ENCODE measurements around the gene AQP2. TPM values are rescaled to one million over a fixed set of nuclear protein-coding genes. Genes with fewer than 3 reads are reported as not detected.

AQP2 gene
- total RNA-seq, 2 donors from 2014 or later = 0.09 to 0.24 TPM

DNA sequence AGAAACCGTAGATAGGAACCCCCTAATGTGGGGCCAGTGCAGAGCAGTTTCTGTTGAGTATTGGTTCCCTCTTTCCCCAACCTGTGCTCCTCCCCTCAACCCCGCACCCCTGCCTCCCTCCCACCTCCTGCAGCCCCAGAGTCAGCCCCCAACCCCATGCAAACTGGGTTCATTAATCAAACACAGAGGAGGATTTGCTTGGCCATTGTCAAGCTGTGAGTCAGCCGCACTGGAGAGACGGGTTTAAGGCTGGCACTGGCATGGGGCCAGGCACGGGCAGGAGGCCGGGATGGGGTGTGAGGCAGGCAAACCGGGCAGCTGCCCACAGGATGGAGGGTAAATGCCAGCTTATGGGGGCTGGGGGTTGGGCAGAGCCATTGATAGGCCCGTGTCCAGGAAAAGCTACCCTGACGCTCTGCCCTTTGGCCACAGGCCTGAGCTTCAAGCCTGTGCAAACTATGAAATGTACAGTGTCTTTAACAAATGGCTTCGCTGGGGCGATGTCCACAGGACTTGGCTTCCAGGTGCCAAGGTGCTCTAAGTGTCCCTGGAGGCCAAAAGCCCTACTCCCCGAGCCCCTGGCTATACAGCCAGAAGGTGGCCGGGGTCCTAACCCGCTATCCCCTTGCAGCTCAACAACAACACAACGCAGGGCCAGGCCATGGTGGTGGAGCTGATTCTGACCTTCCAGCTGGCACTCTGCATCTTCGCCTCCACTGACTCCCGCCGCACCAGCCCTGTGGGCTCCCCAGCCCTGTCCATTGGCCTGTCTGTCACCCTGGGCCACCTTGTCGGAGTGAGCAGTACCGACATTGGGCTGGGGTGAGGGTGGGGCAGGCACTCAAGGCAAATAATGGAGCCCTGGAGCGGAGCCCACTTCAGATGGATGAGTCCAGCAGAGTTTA lies 12.6 kb downstream of the AQP2 start:
- intact Hi-C loops (cut with DNase I) = no loop called here

DNA sequence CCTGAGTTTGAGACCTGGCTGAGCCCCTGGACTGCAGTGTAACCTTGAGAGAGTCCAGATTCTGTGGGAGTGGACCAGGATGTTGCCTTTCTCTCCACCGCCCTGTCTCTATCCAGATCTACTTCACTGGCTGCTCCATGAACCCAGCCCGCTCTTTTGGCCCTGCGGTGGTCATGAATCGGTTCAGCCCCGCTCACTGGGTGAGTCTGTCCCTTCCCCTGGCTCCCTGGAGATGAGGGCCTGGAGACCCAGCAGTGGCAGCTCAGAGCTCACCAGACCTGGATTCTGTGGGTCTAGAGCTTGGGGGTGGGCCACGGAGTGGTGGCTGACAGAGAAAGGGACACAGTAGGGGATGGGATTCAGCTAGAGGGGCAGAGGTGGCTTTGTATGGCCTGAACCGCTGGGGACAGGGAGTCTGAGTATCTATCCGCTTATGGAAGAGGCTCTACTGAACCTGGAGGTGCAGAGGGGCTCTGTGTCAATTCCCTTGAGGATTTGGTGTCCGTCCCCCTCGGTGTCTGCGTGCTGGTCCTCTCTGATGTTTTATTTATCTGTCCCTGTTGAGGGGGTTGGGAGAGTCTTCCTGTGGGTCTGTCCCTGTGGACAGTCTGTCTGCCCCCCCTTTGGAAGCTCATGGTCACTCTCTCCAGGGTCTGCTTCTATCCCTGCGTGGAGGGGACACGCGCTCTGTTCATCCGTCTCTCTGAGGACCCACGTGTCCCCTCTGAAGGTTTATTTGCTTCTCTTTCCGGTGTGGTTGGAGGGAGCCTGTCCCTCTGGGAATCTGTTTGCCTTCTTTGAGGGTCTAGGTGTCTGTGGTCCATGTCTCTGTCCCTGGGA lies 13.7 kb downstream of the AQP2 start:
- intact Hi-C loops (cut with DNase I) = loop anchor here in 1 of 2 donors (2.0 kb wide), 1 partner anchor 97 kb away; no protein-coding TSS in a partner anchor
- no peak for DNase-seq

More for the DNA sequence above, 12.6 kb downstream of the AQP2 start:
- ATAC-seq (peak; percentile 39 to 73), DNase-seq (peak; percentile 77)

DNA sequence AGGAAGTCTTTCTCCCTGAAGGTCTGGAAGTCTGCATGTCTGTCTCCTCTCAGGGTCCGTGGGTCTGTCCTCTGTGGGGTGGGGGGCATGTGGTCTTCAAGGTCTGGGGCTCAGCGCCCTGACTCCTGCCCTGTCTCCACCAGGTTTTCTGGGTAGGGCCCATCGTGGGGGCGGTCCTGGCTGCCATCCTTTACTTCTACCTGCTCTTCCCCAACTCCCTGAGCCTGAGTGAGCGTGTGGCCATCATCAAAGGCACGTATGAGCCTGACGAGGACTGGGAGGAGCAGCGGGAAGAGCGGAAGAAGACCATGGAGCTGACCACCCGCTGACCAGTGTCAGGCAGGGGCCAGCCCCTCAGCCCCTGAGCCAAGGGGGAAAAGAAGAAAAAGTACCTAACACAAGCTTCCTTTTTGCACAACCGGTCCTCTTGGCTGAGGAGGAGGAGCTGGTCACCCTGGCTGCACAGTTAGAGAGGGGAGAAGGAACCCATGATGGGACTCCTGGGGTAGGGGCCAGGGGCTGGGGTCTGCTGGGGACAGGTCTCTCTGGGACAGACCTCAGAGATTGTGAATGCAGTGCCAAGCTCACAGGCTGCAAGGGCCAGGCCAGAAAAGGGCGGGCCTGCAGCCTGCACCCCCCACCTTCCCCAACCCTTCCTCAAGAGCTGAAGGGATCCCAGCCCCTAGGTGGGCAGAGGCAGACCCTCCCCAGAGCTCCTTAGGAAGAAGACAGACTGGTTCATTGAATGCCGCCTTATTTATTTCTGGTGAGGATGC lies 14.5 kb downstream of the AQP2 start:
- no peak for ATAC-seq
- intact Hi-C loops (cut with DNase I) = loop anchor here (2.0 to 5.0 kb wide), 2 partner anchors 92 to 98 kb away; partner anchors contain the start of gene ASIC1 (in 1 of the 2)
- DNase-seq = no peak

More for the DNA sequence above, 13.7 kb downstream of the AQP2 start:
- ATAC-seq = no peak

- ATAC-seq = no peak
- intact Hi-C loops (cut with DNase I) = loop anchor here (2.0 to 5.0 kb wide), 3 partner anchors 91 to 99 kb away; partner anchors contain the start of gene ASIC1 (in 2 of the 2)
- no peak for DNase-seq
Measured at GRCh38 chr12:49965836-49966235, 15.3 kb downstream of the AQP2 start.

DNA sequence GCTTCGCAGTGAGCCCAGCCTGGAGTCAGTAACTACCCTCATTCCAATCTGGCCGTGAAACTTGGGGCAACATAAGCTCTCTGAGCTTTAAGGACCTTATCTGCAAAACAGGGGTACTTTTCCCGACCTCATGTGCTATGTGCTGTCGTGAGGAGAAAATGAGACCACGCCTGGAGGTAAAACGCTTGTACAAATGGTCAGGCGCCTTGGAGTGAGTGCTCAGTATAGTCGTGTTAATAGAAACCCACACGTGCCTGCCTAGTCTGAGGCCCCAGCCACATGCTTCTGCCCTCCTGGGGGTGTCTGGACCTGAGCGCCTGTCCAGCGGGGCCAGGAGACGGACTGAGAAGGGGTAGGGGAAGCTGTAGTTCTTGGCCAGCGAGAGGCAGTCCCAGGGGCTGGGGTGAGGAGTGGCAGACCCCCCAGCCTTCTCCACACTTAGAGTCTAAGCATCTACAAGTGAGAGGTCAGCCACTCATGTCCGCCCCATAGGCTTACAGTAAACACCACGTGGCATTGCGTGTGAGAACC lies 16.0 kb downstream of the AQP2 start:
- no peak for ATAC-seq
- intact Hi-C loops (cut with DNase I) = loop anchor here (2.0 to 5.0 kb wide), 2 partner anchors 90 to 91 kb away; partner anchors contain the start of gene ASIC1 (in 2 of the 2)
- no peak for DNase-seq

- intact Hi-C loops (cut with DNase I) = loop anchor here (2.0 to 5.0 kb wide), 2 partner anchors 90 kb away; partner anchors contain the start of gene ASIC1 (in 2 of the 2)
- DNase-seq (peak; percentile 93), ATAC-seq (peak; percentile 78 to 85)
Measured at GRCh38 chr12:49967042-49967776, 16.7 kb downstream of the AQP2 start.

- DNase-seq = no peak
- no peak for ATAC-seq
Measured at GRCh38 chr12:49967777-49968250, 17.3 kb downstream of the AQP2 start.

GRCh38 chr12:49968471-49968870 lies 17.9 kb downstream of the AQP2 start:
- no peak for ATAC-seq

More at GRCh38 chr12:49967777-49968250, 17.3 kb downstream of the AQP2 start:
- intact Hi-C loops (cut with DNase I) = loop anchor here (2.0 to 5.0 kb wide), 2 partner anchors 89 kb away; partner anchors contain the start of gene ASIC1 (in 2 of the 2)

DNA sequence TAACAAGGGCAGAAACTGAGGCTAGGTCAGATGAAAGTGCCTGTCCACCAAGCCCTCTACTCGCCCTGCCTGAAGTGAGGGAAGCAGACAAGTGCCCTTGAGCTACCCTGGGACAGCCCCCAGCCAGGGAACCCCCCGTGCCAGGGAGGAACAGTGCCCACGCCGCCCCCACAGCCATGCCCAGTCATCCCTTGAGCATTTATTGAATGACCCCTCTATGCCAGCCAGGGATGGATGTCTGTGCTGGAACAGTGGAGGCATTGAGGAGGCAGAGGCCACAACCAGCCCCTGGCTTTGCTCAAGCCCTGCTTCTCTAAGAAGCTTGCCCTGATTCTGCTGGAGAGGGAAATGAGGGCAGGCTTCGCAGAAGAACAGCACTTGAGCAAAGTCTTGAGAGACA lies 18.5 kb downstream of the AQP2 start:
- no peak for DNase-seq
- ATAC-seq = no peak
- intact Hi-C loops (cut with DNase I) = loop anchor here in 1 of 2 donors (5.0 kb wide), 1 partner anchor 88 kb away; the partner anchor contains the start of gene ASIC1

More at GRCh38 chr12:49968471-49968870, 17.9 kb downstream of the AQP2 start:
- no peak for DNase-seq
- intact Hi-C loops (cut with DNase I) = loop anchor here in 1 of 2 donors (5.0 kb wide), 1 partner anchor 89 kb away; the partner anchor contains the start of gene ASIC1

GRCh38 chr12:49969651-49970429 lies 19.3 kb downstream of the AQP2 start:
- intact Hi-C loops (cut with DNase I) = loop anchor here (5.0 to 10.0 kb wide), 2 partner anchors 87 to 215 kb away; partner anchors contain the start of gene ASIC1 (in 1 of the 2)
- ATAC-seq (no peak), DNase-seq (no peak)

DNA sequence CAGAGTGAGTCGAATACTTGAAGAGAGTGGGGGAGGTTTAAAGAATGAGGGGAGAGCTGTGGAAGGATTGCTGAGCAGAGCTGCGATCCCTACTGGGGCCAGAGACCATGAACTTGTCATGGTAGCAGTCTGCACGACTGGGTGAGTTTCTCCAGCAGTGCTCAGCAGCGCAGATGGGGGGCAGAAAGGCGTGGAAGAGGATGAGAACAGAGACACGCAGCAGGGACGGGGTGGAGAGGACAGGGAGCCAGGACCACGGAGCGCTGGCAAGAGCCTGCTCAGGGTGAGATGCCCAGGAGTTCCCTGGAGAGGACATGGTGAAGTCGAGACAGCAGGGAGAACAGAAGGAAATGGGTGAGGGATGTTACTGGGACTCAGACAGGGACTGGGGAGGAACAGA lies 20.1 kb downstream of the AQP2 start:
- ATAC-seq (no peak), DNase-seq (no peak)
- intact Hi-C loops (cut with DNase I) = loop anchor here in 1 of 2 donors (10.0 kb wide), 1 partner anchor 214 kb away; no protein-coding TSS in a partner anchor

- intact Hi-C loops (cut with DNase I) = loop anchor here in 1 of 2 donors (10.0 kb wide), 1 partner anchor 214 kb away; no protein-coding TSS in a partner anchor
- DNase-seq = no peak
- ATAC-seq = no peak
Measured at GRCh38 chr12:49971141-49971540, 20.6 kb downstream of the AQP2 start.

DNA sequence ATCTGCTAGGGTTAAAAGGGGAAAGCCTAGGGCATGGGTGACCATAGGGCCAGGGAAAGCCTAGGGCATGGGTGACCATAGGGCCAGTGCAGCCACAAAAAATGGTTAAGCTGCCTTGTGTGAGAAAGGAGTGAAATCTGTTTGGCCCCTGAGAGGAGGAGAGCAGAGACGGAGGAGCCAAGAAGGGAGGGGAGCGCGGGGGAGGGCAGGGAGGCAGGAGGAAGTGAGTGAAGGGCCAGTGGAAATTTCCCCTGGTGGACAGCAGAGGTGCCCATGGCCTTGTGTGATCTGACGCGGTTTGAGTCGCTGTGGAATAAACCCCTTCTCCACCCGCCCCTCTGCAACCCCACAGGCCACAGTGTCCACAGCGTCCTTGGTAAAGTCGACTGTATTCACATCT lies 21.6 kb downstream of the AQP2 start:
- intact Hi-C loops (cut with DNase I) = loop anchor here in 1 of 2 donors (10.0 kb wide), 1 partner anchor 213 kb away; no protein-coding TSS in a partner anchor
- DNase-seq = no peak
- no peak for ATAC-seq

DNA sequence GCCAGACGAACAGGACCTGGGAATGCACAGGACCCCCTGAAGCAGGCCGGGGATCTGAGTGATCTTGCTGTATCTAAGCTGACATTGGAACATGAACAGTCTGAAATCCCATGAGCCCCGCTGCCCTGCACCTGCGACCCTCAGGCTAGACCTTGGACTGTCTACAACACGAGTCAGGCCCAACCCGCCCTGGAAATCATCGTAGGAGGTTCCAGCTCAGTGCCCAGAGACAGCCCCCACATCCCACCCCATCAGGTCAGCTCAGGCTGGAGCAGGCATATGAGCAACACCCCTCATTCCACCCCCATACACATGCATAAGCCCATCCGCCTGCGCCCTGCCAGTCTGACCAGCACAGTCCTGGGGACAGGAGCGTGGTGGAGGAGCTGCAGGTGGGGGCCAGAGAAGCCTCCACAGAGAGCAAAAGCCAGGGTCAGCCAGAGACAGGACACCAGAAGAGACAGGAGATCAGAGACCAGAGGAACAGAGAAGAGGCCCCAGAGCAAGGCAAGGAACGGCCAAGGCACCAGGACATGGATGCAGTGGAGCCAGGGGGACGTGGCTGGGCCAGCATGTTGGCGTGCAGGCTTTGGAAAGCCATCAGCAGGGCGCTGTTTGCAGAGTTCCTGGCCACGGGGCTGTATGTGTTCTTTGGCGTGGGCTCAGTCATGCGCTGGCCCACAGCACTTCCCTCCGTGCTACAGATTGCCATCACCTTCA lies 22.3 kb downstream of the AQP2 start, which contains the start of gene AQP6:
Gene AQP6, plus strand, starts transcription at position 307 of the 720 bp plus-strand sequence. Its CDS starts 227 bp downstream, at position 534.
- ATAC-seq (no peak), DNase-seq (no peak)
- intact Hi-C loops (cut with DNase I) = loop anchor here in 1 of 2 donors (10.0 kb wide), 1 partner anchor 212 kb away; no protein-coding TSS in a partner anchor

DNA sequence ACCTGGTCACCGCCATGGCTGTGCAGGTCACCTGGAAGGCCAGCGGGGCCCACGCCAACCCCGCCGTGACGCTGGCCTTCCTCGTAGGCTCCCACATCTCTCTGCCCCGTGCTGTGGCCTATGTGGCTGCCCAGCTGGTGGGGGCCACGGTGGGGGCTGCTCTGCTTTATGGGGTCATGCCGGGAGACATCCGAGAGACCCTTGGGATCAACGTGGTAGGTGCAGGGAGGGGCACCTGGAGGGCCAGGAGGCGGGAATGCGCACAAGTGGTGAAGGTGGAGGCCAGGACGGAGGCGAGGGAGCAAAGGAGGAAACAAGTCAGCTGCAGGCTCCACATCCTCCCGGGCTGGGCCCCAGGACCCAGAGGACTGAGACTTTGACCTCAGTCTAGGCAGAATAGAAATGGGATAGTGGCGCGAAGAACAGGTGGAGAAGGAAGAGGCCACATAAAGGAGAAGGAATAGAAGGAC lies 22.9 kb downstream of the AQP2 start:
- ATAC-seq (no peak), DNase-seq (no peak)
- intact Hi-C loops (cut with DNase I) = loop anchor here in 1 of 2 donors (10.0 kb wide), 1 partner anchor 211 kb away; no protein-coding TSS in a partner anchor
